Ascending aorta (tissue), 2 donors: ENCODE results near the gene UMODL1. TPM values are rescaled to one million over a fixed set of nuclear protein-coding genes. Genes with fewer than 3 reads are reported as not detected.

ENCODE experiments used
- DNase-seq, 2 donors: peaks; one replicate each; pipeline ENCODE4 v3.0.0-alpha.2; 2019; ENCODE audit warnings: low spot score in 2 of 2
- H3K27ac ChIP-seq, 2 donors: fragments of 200-600 bp; sonication (generic); one replicate each; pipeline ENCODE4 v1.5.1; 2016 to 2017; ENCODE audit warnings: mild to moderate bottlenecking in 1 of 2
- H3K27me3 ChIP-seq: fragments of 200-600 bp; sonication (generic); one replicate; pipeline ENCODE4 v1.5.1; 2017
- H3K36me3 ChIP-seq, 2 donors: fragments of 200-600 bp; sonication (generic); one replicate each; pipeline ENCODE4 v1.5.1; 2016
- H3K4me1 ChIP-seq, 2 donors: fragments of 200-600 bp; sonication (generic); one replicate each; pipeline ENCODE4 v1.5.1; 2016 to 2017; ENCODE audit warnings: mild to moderate bottlenecking in 1 of 2
- H3K4me3 ChIP-seq, 2 donors: fragments of 200-600 bp; sonication (generic); one replicate each; pipeline ENCODE4 v1.5.1; 2016 to 2017; ENCODE audit warnings: mild to moderate bottlenecking in 1 of 2
- H3K9me3 ChIP-seq, 2 donors: fragments of 200-600 bp; sonication (generic); one replicate each; pipeline ENCODE4 v1.5.1; 2016
- CTCF ChIP-seq, 3 experiments: fragments of 200-600 bp in 2 of 3; fragments of 450-650 bp in 1 of 3; sonication (generic) in 2 of 3; IDR thresholded peaks; one replicate each; pipeline ENCODE4 v1.5.1; 2016 to 2019; ENCODE audit warnings: antibody characterized with exemption in 3 of 3, mild to moderate bottlenecking in 1 of 3, moderate library complexity in 1 of 3
- intact Hi-C: fragments of 100-400 bp; cut with DNase I; formaldehyde crosslinking; loops from one replicate; pipeline ENCODE4 v1.15.1; 2023
- total RNA-seq: library from RNA; depleted of rRNA; stranded (reverse); fragments of >200 nt; gene quantifications from one replicate; pipeline ENCODE4 v1.1.0, GENCODE V29; 2016

UMODL1 gene
- total RNA-seq = not detected

DNA sequence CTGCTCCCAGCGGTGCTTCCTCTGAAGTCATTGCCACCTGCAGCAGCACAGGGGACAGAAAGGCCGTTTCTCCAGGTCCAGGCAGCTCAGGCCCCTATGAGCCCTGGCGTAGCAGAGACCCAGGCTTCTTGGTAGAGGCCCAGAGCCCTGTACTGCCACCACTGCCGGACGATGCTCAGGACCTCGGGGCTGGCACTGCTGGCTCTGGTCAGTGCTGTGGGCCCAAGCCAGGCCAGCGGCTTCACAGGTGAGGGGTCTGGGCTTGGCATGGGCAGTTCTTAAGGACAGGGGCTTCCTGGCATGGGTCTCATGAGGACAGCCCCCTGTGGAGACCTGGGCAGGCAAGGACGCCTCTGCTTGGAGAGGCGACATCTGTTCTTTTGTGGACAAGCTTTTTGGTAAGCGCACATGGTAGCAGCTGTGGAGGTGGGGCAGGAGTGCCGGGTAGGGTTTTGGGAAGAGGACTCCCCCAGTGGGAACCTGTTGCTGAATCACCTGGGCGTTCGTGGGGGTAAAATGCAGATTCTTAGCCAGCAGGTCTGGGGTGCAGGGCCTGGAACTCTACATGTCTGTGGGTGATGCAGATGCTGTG, at the start of gene UMODL1:
TSS of gene UMODL1 (plus strand) at position 172 of the 592 bp plus-strand sequence. CDS start at position 172, 0 bp downstream.
- H3K4me1 ChIP-seq = no peaks in the 10 kb centered on the region
- no peak within 1 kb of the TSS for H3K27ac ChIP-seq
- no peaks in the 10 kb centered on the region for H3K27me3 ChIP-seq
- no peak for TF ChIP-seq CTCF (IDR thresholded peaks at IDR 0.05)
- no peak within 1 kb of the TSS for H3K4me3 ChIP-seq
- DNase-seq = no peak
- H3K36me3 ChIP-seq = no peaks in the 10 kb centered on the region
- intact Hi-C loops = no loop called here
- H3K9me3 ChIP-seq = no peaks in the 10 kb centered on the region

DNA sequence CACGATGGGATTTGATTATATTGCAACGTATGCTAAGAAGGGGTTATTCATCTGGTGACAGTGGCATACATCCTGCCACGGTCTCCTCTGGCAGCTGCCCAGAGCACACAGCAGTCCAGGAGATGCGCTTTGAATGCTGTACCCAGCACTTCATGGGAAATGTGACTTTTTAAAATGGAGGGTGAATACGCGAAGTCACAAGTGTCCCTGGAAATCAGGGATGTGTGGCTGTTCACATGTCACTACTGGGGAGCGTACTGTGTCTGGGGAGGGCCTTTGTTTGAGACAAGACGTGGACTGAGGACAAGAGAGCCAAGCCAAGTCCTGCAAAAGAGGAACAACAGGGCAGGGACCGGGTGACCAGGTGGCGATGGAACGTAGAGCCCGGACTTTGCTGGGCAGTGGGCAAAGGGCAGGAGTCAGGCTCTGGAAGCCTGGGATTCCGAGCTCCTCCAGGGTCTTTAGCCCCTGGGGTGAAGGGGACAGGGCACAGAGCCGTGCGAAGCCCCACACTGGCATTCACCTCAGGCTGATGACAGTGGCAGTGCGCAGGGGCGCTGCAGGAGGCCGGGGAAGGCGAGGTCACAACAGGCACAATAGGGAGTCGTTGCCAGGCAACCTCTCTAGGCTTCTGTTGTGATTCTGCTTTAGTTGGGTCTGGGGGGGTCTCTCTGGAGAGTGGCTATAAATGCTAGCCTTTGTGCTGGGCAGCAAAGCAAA, 49.6 kb upstream of the UMODL1 start:
- DNase-seq = no peak
- intact Hi-C loops = no loop called here

GRCh38 chr21:42022091-42022430, 49.1 kb upstream of the UMODL1 start:
- Histone ChIP-seq H3K27me3 (no peaks in the 10 kb centered on the region), H3K27ac (no peak overlapping the region), H3K4me3 (no peak overlapping the region), H3K4me1 (no peaks in the 10 kb centered on the region), H3K9me3 (no peaks in the 10 kb centered on the region), H3K36me3 (no peaks in the 10 kb centered on the region)
- intact Hi-C loops = no loop called here
- DNase-seq = no peak
- TF ChIP-seq CTCF (IDR thresholded peaks at IDR 0.05) = no peak

More for the DNA sequence above, 49.6 kb upstream of the UMODL1 start:
- H3K27me3 ChIP-seq = no peaks in the 10 kb centered on the region
- TF ChIP-seq CTCF (IDR thresholded peaks at IDR 0.05) = no peak
- no peaks in the 10 kb centered on the region for H3K4me1 ChIP-seq
- no peak overlapping the region for H3K27ac ChIP-seq
- H3K9me3 ChIP-seq = no peaks in the 10 kb centered on the region
- no peak overlapping the region for H3K4me3 ChIP-seq
- H3K36me3 ChIP-seq = no peaks in the 10 kb centered on the region

- no peaks in the 10 kb centered on the region for H3K36me3 ChIP-seq
- no peak for DNase-seq
- TF ChIP-seq CTCF (IDR thresholded peaks at IDR 0.05) = no peak
- H3K27me3 ChIP-seq = no peaks in the 10 kb centered on the region
- intact Hi-C loops = no loop called here
- H3K4me1 ChIP-seq = peaks cover 0 to 3% of the 10 kb centered on the region in 2 donors
- H3K9me3 ChIP-seq = no peaks in the 10 kb centered on the region
- no peak overlapping the region for H3K27ac ChIP-seq
- H3K4me3 ChIP-seq = no peak overlapping the region
Measured at GRCh38 chr21:42022906-42023305, 48.2 kb upstream of the UMODL1 start.

GRCh38 chr21:42025376-42026081, 45.6 kb upstream of the UMODL1 start:
- DNase-seq = no peak
- Histone ChIP-seq H3K4me3 (no peak overlapping the region), H3K27me3 (no peaks in the 10 kb centered on the region), H3K27ac (no peak overlapping the region), H3K4me1 (peaks cover 0 to 3% of the 10 kb centered on the region in 2 donors), H3K9me3 (no peaks in the 10 kb centered on the region), H3K36me3 (no peaks in the 10 kb centered on the region)
- intact Hi-C loops = no loop called here
- TF ChIP-seq CTCF (IDR thresholded peaks at IDR 0.05) = no peak
